HG02885 (cell line): ENCODE results near the gene F5.
"Not testable (repeated sequence)": the region's sequence is repeated elsewhere in the genome, so short reads cannot be mapped to it uniquely, and the experiment has no call there.

Source experiments
- ATAC-seq: cut with Tn5 transposase; IDR thresholded peaks from one replicate; pipeline ENCODE4 v1.9.1; 2021; ENCODE audit warnings: mild to moderate bottlenecking; ENCODE audit not compliant: unreplicated experiment, poor library complexity

The F5 gene

DNA sequence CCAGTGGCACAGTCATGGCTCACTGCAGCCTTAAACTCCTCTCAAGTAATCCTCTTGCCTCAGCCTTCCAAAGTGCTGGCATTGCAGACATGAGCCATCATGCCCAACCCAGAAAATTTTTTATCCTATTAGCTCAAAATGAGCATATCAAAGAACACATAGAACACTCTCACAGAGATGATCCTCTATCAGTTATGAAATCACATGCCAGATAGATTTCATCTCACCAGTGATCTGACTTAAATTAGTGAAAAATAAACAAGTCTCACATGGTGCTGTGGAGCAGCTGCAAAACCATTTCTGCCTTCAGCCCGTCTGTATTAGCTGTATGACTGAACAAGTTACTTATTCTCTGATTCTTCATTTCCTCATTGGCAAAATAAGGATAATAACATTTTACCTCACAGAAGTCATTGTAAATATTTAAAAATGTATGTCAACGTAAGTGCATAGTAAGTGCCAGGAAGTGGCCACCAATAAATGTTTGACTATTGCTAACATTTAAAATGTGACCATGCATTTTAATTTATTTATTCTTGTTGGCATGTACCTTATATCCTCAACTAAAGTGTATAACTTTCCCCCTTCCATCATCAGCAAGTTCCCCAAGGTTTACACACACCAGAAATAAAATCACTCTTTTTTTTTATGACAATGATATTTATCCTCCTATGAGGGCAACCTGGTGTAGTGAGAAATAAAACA is 71.6 kb downstream of the F5 start:
- no peak for ATAC-seq

DNA sequence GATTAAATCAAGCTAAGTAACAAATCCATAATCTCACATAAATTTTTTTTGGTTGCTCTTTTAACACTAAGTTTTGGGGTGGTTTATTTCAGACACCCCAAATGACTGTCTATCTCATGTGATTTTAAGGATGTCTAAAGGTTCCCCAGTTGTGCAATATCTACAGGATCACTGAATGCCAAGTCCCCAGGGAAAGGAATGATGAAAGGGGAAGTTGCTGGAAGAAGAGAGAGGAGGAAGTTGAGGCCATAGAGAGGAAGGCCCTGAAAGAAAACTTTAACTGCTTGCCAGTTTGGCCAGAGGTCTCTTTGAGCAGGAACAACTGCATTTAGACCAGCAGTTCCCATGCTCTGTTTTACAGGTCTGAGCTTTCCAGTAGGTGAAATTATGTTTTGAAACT is 73.1 kb downstream of the F5 start:
- ATAC-seq, result no peak

DNA sequence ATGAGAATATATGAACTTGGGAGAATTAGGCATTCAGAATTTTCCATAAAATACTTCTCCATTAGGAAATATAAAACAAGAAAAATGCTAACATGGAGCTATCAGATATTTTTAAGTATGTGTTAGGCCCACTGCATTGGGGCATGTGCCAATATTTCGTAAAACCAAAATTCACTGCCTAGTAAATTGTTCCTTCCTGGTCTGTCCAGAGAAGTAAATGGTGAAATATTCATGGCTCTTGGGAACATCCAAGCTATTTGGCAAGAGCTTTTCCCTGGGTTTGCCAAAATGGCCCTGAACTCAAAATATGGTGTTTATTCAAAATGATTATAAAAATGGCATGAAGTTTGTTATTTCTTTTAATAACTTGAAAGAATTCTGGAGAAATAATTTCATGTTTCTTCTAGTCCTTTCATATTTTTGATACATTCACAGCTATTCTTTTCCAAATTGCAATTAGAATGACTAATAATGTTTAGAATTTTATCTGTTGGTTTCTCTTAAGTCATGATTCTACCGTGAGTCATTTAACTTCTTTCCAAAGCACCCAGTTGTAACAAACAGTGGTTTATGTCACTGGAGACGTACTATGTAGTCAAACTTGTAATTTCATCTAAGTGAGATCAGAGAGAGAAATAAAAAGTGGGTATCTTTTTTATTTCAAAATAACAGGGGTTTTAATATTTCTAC is 74.8 kb downstream of the F5 start:
- no peak for ATAC-seq

DNA sequence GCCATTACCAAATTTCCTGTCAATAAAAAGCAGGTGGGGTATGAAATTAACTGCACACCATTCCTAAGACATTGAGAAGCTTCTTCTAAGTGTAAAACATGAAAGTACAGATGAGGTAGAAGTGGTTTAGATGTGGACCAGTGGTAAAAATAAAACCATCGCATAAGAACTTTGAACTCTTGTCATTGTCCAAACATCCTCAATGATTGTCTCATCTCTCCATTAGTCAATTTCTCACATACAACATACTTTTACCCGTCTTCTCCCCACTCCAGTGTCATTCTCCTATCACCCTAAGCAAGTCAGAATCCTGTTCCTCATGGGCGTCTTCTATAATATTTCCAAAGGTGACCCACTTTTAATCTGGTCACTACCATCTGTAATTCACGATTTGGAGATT is 76.2 kb downstream of the F5 start:
- ATAC-seq, result no peak

DNA sequence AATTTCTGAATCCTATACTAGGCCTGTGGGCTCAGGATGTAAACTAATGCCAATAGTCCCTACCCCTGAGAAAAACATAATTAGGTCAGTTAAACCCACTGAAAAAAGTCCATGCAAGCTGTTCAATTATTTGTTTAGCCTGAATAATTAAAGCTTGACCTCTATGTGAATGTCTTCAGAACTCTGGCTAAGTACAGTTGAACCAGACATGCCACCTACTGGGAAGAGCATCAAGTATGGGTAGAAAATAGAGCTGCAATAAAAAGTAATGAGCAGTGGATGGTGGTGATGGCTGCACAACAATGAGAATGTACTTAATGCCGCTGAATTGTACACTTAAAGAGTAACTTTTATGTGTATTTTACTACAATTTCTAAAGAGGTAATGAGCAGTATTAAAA is 76.9 kb downstream of the F5 start:
- no peak for ATAC-seq

DNA sequence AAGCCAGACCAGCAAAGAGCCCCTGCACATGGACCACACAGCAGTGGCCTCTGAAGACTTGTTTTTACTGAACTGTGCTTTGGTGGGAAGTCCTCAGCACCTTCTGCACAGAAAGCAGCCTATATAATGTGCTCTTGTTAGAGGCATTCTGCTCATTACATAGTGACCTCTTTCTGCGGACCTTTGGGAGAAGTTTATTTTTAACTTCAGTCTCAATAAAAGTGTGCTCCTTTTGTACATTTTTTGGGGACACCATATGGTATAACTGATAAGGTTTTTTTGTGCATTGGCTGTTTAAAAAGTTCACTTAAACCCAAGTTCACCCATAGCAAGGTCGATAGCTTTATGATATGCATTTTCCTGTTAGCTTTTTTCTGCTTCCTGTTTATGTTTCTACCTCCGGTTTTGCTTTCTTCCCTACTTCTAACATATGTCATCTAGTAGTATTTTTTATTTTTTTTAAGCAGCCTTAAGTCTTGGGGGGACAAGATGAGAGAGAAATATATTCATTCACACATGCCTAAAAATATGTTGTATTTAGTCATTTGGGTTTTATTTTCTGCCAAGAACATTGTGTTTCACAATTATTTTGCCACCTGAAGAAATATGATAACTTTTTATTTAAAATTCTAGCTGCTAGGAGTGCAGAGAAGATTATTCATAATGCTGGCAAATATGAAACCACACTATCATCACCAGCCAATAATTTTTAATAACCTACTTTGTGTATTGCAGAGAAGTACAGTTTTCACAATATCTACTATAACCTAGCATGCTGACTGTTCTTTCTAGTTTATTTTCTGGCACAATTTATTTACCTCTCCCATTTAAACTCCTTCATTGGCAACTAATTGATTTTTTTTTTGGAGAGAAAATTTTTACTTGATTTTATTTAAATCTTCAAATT is 77.6 kb downstream of the F5 start:
- no peak for ATAC-seq

DNA sequence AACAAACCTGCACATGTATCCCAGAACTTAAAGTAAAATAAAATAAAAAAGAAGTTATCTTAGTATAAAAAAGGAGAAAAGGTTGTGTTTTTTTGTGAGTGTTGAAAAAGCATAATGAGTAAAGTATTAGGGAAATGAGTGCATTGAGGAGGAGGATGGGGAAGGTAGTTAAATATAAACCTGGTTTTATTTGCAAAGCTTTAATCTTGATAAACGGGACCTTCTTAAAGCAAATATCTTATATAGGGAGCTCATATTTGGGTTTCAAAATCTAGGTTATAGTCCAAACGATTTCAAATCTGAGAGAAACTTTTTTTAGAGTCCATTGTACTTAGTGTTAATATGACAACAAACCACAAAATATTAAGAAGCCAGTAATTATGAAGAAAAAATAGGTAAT is 78.9 kb downstream of the F5 start:
- no peak for ATAC-seq

DNA sequence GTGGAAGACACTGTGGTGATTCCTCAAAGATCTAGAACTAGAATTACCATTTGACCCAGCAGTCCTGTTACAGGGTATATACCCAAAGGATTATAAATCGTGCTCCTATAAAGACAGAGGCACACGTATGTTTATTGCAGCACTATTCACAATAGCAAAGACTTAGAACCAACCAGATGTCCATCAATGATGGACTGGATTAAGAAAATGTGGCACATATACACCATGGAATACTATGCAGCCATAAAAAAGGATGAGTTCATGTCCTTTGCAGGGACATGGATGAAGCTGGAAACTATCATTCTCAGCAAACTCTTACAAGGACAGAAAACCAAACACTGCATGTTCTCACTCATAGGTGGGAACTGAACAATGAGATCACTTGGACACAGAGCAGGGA is 82.7 kb downstream of the F5 start:
- ATAC-seq, result not testable (repeated sequence)

DNA sequence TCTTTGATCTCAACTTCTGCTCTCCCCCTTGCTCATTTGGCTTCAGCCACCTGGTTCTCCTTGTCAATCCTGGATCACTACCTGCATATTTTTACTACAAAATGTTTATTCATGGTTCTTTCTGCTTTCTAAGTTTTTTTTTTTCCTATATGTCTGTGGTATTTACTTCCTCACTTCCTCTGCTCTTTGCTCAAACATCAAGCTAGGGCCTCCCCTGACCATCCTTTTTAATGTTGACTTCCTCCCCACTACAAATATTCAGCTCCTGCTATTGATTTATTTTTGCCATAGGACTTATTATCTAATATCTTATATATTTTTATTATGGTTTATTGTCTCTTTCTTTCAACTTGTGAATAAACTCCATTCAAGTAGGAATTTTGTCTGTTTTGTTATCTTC is 86.5 kb downstream of the F5 start:
- no peak for ATAC-seq

DNA sequence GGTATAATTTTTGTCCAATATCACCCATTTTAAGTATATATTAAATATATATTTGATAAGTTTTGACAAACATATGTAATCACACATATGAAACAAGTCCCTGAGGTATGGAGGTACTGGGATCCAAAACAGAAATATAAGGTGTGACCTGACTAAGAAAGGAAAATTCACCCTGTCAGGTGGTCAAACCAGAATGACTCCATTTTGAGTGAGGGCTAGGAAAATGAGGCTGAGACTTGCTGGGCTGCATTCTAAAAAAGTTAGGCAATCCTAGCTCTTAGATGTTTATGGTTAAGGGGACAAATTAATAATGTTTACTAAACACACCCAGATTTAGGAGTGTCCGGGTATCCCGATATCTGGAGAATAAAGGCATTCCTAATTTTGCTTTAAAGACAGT is 89.0 kb downstream of the F5 start:
- ATAC-seq, result no peak

DNA sequence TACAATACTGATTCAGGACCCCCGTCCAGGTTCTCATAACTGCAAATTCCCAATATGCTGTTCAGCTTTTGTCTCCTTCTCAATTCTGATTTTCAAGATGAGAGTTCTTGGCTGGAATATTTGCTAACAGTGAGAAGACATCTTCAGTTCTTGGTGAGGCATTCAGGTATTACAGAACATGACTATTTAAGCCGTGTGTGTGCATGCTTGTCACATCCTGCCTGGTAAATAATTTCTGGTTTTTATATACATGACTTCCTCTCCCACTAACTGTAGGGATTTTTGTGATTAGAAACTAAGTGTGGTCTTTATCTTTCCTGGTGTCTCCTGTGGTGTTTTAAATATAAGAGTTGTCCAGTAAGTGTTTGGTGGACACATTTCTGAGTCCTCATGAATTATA is 90.4 kb downstream of the F5 start:
- no peak for ATAC-seq

DNA sequence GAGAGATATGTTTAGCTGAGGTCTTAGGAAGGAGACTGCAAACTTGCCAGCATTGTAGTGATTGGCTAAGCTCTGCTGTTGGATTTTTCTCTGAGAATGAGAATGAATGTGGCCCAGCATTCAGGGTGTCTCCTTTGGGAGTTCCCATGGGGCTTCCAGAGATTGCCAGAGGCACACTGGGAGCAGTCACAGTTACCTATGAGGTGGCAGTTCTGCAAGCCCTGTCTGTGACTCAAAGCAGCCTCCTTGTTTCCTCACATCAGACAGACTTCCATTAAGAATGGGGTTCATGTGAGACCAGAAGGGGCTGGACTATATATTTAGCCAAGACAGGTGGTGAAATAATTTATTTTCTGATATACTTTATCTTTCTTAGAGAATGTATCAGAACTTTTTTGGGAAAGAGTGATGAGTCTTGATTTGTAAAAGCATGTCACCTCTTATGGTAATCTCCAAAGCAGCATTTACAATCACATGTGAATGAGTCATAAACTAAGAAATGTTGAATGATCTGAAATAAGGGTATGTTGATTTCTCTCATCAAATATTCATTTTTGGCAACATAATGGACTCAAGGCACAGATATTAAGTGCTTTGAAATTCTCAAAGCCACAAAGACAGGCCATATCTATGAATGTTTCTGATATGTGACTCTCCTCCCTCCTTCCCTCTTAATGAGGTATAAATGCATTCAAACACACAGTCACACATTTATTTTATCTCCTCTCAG is 91.1 kb downstream of the F5 start:
- no peak for ATAC-seq

DNA sequence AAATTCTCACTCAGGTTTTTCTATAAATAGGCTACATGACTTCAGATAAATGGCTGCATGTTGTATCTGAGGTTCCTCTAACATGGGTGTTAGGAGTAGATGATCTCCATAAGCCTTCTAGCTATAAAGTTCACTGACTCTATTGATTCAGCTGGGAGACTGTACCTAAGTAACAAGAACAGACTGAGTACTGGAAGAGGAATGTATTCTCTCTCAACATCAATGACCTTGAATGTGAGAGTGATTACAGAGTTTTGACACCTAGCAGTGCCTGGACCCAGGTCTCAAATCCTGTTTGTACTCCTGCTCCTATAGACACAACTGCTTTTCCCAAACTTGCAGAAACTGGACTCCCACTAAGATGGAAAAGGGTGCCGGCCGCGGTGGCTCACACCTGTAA is 91.9 kb downstream of the F5 start:
- no peak for ATAC-seq

DNA sequence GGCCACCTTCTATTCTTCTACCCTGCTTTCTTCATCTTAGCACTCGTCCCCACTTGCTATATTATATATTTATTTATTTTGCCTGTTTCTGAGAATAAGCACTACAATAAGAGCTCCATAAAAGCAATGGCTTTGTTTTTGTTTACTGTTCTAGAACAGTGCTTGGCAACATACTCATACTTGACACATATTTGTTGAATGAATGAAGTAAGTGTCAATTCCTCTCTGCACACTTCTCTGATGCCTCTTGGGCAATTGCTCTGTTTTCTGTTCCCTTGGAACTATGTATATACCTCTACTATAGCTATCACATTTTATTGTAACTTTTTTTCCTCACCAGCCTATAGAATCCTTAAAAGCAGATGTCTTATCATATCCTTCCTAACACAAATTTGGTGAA is 93.0 kb downstream of the F5 start:
- ATAC-seq, result no peak

DNA sequence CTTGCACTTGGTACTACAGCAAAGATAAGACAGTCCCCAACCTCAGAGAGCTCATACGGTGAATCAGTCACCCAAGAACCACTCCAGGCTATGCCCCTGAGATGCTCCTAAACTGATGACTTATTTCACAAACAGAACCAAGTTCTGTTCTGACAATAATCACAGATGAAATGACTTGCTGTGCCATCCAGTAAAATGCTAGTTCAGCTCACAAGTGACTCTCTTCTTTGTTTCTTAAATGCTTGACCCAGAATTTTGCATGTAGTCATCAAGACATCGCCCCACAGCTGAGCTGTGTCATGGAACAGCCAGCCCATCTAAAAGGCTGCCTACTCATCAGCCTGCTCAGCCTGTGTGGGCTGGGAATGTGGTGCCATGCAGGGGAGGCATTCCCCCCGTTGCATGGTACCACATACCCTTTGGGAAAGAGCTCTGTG is 94.4 kb downstream of the F5 start:
- peak; percentile 74 for ATAC-seq

DNA sequence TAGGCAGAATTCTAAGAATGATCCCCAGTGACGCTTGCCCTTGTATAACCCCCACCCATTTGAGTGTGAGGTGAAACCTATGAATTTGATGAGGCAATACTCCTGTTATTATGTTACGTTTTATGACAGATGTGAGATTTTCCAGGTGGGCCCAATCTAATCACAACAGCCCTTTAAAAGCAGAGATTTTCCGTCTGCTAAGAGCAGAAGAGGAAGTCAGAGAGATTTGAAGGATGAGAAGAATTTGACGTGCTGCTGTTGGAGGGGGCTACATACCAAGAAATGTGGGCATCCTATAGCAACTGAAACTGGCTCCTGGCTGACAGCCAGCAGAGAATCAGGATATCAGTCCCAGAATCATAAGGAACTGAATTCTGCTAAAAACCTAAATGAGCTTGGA is 98.1 kb downstream of the F5 start:
- no peak for ATAC-seq

DNA sequence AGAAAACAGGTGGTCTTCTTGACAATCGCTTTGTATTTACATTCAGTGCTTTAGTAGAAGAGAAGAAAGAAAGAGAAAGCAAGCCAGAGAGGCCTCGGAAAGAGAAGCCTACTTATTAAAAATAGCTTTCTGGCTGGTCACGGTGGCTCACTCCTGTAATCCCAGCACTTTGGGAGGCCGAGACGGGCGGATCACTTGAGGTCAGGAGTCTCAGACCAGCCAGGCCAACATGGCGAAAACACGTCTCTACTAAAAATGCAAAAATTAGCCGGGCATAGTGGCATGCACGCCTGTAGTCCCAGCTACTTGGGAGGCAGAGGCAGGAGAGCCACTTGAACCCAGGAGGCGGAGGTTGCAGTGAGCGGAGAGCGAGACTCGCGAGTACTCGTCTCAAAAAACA is 98.7 kb downstream of the F5 start:
- no peak for ATAC-seq

DNA sequence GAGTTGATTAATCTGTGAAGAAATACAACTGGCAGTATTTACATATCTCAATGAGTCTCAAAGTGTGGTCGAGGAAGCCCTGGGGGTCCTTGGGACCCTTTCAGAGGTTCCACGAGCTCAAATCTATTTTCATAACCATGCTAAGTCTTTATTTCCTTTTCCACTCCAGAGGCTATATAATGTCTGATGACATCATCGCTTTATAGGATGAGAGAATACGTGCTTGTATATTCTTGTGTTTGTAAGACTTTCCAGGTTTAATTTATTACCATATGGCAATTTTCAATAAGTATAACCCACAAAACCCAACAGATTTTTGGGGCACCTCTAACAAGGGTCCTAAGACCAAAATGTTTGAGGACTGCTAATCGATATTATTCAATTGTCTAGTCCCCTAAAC is 99.1 kb downstream of the F5 start:
- ATAC-seq, result no peak

DNA sequence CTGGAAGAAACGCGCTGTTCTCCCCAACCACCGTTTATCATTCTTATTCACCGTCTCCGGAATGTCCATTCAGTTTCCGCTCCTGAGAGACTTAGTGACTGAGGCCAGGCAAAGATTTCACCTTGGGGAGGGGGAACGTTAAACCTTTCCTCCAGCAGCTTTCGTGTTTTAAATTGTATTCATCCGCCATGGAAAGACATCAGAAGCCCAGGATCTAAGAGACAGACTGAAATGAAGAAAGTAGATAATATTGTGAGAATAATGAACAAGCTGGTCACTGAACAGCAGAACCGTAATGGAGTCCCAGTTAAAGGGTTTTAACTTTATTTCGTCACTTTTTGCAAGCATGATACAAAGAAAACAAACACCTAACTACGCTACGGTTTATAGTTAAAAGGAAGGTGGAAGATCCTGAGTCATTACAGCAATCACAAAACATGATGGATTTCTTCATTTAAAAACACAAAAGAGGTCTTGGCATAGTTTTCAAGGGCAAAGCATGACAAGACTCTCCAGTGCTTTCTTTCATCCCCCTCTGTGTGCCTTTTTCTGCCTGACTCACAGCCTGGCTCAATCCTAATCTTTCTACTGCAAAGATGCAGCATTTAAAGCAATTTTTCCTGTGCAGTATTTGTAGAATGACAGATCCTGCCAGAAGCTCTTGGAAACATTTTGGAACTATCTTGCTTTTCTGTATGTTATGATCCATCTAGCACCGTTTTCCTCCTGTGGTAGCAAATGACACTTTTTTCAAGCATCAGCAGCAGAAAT is 99.8 kb downstream of the F5 start:
- ATAC-seq, result peak; percentile 12
